Measurements from ENCODE around the gene PRDM15.

PRDM15 gene

DNA sequence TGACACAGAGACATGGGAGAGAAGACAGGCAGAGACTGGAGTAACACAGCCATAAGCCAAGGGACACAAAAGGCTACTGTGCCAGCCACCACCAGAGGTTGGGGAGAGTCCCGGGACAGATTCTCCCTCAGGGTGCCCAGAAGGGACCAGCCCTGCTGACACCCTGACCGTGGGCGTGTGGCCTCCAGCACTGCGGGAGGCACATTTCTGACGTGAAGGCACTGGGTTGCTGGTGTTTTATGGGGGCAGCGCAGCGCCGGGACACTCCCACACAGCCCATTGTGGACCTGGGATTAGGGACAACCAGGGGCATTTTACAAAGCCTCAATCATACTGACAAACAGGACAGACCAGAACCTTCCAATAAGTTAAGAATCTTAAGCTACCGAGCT is 26.2 kb downstream of the PRDM15 start:
- no peak for DNase-seq (ENCODE audit: low spot score)
- TF ChIP-seq, protein P1, sequence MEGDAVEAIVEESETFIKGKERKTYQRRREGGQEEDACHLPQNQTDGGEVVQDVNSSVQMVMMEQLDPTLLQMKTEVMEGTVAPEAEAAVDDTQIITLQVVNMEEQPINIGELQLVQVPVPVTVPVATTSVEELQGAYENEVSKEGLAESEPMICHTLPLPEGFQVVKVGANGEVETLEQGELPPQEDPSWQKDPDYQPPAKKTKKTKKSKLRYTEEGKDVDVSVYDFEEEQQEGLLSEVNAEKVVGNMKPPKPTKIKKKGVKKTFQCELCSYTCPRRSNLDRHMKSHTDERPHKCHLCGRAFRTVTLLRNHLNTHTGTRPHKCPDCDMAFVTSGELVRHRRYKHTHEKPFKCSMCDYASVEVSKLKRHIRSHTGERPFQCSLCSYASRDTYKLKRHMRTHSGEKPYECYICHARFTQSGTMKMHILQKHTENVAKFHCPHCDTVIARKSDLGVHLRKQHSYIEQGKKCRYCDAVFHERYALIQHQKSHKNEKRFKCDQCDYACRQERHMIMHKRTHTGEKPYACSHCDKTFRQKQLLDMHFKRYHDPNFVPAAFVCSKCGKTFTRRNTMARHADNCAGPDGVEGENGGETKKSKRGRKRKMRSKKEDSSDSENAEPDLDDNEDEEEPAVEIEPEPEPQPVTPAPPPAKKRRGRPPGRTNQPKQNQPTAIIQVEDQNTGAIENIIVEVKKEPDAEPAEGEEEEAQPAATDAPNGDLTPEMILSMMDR (IDR thresholded peaks at IDR 0.05; ENCODE audit: extremely low read depth, missing control alignments) = no peak

DNA sequence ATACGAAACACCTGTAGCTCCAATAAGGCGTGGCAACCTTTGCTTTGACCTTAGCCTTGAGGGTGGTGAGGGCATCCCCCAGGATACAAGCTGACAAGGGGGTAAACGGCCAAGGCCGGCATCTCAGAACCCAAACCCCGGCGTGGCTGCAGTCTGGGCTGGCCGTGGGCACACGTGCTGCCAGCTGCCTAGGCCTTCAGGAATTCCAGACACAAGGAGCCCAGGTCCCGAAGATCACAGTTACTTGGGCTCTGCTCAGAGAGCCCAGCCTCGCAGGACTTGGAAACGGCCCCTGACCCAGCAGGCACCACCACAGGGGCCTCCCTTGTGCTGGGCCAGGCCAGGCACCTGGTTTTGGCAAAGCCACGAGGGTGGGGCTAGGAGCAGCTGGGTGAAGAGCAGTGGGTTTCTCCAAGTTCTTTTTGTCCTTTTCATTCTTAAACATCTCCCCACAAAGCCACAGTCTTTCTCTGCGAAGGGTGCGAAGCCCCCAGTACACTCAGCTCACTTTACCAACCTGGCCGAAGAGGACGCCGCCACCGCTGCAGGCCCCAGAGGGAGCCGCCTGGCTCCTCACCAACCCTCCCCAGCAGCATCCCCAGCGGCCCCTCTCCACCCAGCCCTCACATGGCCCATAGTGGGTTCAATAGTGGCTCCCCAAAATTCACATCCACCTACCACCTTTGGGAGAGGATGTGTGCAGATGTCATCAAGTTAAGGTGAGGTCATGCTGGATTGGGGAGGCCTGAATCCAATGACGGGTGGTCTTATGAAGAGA is 26.8 kb downstream of the PRDM15 start:
- DNase-seq (ENCODE audit: low spot score) = no peak
- TF ChIP-seq, protein P1 (IDR thresholded peaks at IDR 0.05; ENCODE audit: extremely low read depth, missing control alignments) = no peak

DNA sequence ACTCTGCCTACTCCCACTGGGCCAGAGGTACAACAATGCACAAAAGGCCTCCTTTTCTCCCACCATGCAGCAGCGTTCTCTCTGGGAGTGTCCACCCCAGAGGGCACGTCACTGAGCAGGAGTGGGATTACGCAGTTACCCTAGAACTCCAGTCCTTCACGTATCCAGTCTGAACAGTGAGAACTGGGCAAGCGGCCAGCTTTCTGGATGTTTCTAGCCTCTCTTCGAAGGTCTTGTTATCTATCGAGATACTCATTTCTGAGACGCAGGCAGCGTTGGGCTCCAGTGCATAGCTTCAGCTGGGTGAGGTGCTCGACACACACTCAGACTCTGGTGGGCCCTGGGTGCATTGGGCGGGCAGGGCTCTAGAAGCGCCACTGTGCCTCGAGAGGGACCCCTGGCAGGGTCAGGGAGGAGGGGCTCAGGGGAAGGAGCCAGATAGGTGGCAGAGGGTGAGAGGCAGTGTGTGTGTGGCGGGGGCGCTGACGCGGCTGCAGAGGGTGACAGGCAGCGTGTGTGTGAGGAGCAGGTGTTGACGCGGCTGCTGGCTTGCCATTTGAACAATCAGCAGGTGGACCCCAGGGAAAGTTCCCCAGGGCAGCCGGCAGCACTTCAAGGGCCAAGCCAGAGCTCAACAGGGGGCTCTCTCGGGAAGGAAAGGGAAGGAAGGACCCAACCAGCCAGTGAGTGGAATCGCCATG is 27.9 kb downstream of the PRDM15 start:
- no peak for DNase-seq (ENCODE audit: low spot score)

DNA sequence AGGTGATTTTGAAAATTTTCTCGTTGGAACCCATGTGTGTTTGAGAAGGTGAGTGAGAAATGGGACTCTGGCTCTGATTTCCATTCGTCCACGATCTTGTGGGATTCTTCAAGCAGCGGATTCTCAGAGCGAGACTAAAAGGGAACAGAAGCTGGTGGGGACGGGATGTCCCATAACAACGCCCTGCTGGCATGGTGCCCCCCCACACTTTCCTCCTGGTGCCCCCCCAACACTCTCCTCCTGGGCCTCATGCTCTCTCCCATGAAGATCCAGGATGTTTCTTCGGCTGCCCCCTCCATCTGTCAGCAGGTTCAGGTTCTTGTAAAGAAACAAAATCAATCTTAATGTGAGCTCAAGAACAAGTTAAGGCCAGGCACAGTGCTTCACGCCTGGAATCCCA is 29.1 kb downstream of the PRDM15 start:
- DNase-seq (ENCODE audit: low spot score) = no peak
- TF ChIP-seq, protein P1 (IDR thresholded peaks at IDR 0.05; ENCODE audit: extremely low read depth, missing control alignments) = no peak

More for the DNA sequence above, 27.9 kb downstream of the PRDM15 start:
- TF ChIP-seq, protein P1 (IDR thresholded peaks at IDR 0.05; ENCODE audit: extremely low read depth, missing control alignments) = no peak

DNA sequence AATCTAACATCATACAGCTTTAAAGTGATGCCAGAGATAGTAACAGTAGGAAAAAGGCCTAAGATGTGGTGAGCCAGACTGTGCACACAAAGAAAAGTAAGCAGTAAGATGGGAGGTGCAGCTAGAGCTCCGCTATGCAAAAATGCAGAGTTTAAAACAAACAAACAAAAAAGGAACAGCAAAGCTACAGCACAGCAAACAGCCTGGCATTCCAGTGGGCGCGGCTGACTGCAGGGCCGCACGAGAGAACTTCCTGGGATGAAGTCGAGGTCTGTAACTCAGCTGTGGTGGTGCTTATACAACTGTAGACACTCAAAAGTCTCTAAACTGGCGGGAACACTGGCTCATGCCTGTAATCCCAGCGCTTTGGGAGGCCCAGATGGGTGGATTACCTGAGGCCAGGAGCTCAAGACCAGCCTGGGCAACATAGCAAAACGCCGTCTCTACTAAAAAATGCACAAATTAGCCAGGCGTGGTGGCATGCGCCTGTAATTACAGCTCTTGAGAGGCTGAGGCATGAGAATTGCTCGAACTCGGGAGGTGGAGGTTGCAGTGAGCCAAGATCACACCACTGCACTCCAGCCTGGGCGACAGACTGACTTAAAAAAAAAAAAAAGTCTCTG is 30.1 kb downstream of the PRDM15 start:
- TF ChIP-seq, protein P1 (IDR thresholded peaks at IDR 0.05; ENCODE audit: extremely low read depth, missing control alignments) = no peak
- no peak for DNase-seq (ENCODE audit: low spot score)

DNA sequence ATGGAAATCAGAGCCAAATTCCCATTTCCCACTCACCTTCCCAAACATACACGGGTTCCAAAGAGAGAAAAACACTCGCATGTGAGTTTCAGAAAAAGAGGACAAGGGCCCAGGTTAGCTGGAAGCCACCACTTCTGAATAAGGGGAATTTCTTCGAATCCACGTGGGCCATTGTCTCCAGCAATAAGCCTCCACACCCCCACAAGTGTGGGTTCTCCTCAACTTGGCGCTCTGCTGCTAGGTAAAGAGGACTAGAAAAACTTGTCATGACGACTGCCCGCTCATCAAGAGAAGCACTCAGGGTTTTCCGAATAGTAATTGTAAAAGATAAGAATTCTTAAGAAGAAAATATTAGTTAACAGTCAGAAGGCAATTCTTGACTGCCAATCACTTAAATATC is 30.6 kb downstream of the PRDM15 start:
- DNase-seq (ENCODE audit: low spot score) = no peak
- TF ChIP-seq, protein P1 (IDR thresholded peaks at IDR 0.05; ENCODE audit: extremely low read depth, missing control alignments) = no peak
